SU-DHL-6 (cell line): Measurements from ENCODE around the gene PPL.

Experiments used
- H2AFZ ChIP-seq: fragments of 200-600 bp; sonication (generic); 2 replicates; pipeline ENCODE4 v1.6.1; 2014; ENCODE audit warnings: low read depth, mild to moderate bottlenecking, moderate library complexity, mixed read lengths, antibody characterized with exemption, low read length; ENCODE audit not compliant: severe bottlenecking
- H3F3A ChIP-seq: fragments of 200-600 bp; shearing (Covaris generic); 2 replicates; pipeline ENCODE4 v1.6.0; 2016; ENCODE audit warnings: antibody characterized with exemption, mild to moderate bottlenecking; ENCODE audit not compliant: insufficient read depth
- H3K27ac ChIP-seq: fragments of 200-600 bp; sonication (generic); 2 replicates; pipeline ENCODE4 v1.5.1; 2016; ENCODE audit warnings: low read depth, mild to moderate bottlenecking, low read length, moderate library complexity, mixed read lengths
- H3K27me3 ChIP-seq: fragments of 200-600 bp; sonication (generic), shearing (Covaris generic); 2 replicates; pipeline ENCODE4 v1.6.0; 2014; ENCODE audit warnings: mild to moderate bottlenecking, low read length
- H3K36me3 ChIP-seq: fragments of 200-600 bp; sonication (generic); 2 replicates; pipeline ENCODE4 v1.6.1; 2014; ENCODE audit warnings: mild to moderate bottlenecking, low read length, mixed read lengths
- H3K4me2 ChIP-seq: fragments of 300-600, 200-600 bp; shearing (Covaris generic), sonication (generic); 2 replicates; pipeline ENCODE4 v1.6.0; 2014; ENCODE audit warnings: low read length, low read depth, mild to moderate bottlenecking; ENCODE audit not compliant: poor library complexity, severe bottlenecking
- H3K4me3 ChIP-seq: fragments of 200-600 bp; sonication (generic); 2 replicates; pipeline ENCODE4 v1.5.1; 2014; ENCODE audit warnings: antibody characterized with exemption, low read length, mild to moderate bottlenecking, mixed read lengths; ENCODE audit not compliant: insufficient read depth, poor library complexity, severe bottlenecking
- H3K79me2 ChIP-seq: fragments of 200-600 bp; sonication (generic); 2 replicates; pipeline ENCODE4 v1.6.1; 2014; ENCODE audit warnings: mild to moderate bottlenecking, low read length, moderate library complexity; ENCODE audit not compliant: insufficient read depth
- H3K9ac ChIP-seq: fragments of 200-600 bp; sonication (generic); 2 replicates; pipeline ENCODE4 v1.7.0; 2014; ENCODE audit warnings: mild to moderate bottlenecking, low read length
- H3K9me2 ChIP-seq: fragments of 200-600 bp; sonication (generic); replicated peaks from 2 replicates; pipeline ENCODE4 v1.6.1; 2014; ENCODE audit warnings: low read length; ENCODE audit not compliant: insufficient read depth
- H3K9me3 ChIP-seq: fragments of 200-600 bp; sonication (generic); 2 replicates; pipeline ENCODE4 v1.6.1; 2014; ENCODE audit warnings: low read length, mixed read lengths; ENCODE audit not compliant: insufficient read depth
- H4K20me1 ChIP-seq: fragments of 200-600 bp; sonication (generic); 2 replicates; pipeline ENCODE4 v1.6.1; 2014; ENCODE audit warnings: low read depth, mild to moderate bottlenecking, antibody characterized with exemption, low read length, moderate library complexity, mixed read lengths
- CTCF ChIP-seq: fragments of 200-600 bp; sonication (generic); IDR thresholded peaks from one replicate; pipeline ENCODE4 v1.5.1; 2017; ENCODE audit warnings: antibody characterized with exemption, mild to moderate bottlenecking, low read length, moderate library complexity; ENCODE audit not compliant: insufficient read depth, poor library complexity, severe bottlenecking
- EZH2phosphoT487 ChIP-seq: fragments of 200-600 bp; sonication (generic), shearing (Covaris generic); conservative IDR thresholded peaks from 2 replicates; pipeline ENCODE4 v1.6.1; 2018; ENCODE audit warnings: mild to moderate bottlenecking, antibody characterized with exemption, low read length, moderate library complexity, mixed read lengths

Gene PPL

DNA sequence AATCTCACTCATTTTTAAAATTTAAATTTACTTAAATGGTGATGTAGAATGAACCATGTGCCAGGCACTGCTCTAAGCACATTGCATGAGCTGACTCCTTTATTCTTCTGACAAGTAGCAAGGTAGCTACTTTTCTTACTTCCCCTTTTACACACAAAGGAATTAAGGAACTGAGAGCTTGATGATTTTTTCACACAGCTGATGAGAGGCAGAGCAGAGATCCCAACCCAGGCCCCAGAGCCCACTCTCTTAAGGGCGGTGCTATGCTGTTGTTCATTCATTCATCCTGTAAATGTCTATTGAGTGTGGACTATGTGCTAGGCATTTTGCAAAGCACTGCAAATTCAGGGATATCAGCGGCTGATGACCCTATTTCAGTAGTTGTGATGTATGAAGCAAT lies 39.1 kb upstream of the PPL start:
- Histone ChIP-seq H4K20me1 (no peaks in the 10 kb centered on the region), H3K36me3 (no peaks in the 10 kb centered on the region), H3K9ac (no peak overlapping the region), H3K4me3 (no peak overlapping the region), H3F3A (no peaks in the 10 kb centered on the region), H3K9me2 (no peaks in the 10 kb centered on the region), H3K79me2 (no peaks in the 10 kb centered on the region), H2AFZ (no peak overlapping the region), H3K27me3 (no peaks in the 10 kb centered on the region), H3K4me2 (no peak overlapping the region), H3K9me3 (no peaks in the 10 kb centered on the region), H3K27ac (no peak overlapping the region)
- TF ChIP-seq EZH2phosphoT487 (no peak), CTCF (no peak)

GRCh38 chr16:4972938-4973587 lies 36.1 kb upstream of the PPL start:
- Histone ChIP-seq H2AFZ (no peak overlapping the region), H3F3A (no peaks in the 10 kb centered on the region), H3K9me2 (no peaks in the 10 kb centered on the region), H3K9ac (no peak overlapping the region), H3K27me3 (no peaks in the 10 kb centered on the region), H3K4me2 (no peak overlapping the region), H3K27ac (no peak overlapping the region), H4K20me1 (no peaks in the 10 kb centered on the region), H3K4me3 (no peak overlapping the region), H3K36me3 (no peaks in the 10 kb centered on the region), H3K79me2 (no peaks in the 10 kb centered on the region), H3K9me3 (no peaks in the 10 kb centered on the region)
- no peak for TF ChIP-seq CTCF
- TF ChIP-seq EZH2phosphoT487, result no peak

DNA sequence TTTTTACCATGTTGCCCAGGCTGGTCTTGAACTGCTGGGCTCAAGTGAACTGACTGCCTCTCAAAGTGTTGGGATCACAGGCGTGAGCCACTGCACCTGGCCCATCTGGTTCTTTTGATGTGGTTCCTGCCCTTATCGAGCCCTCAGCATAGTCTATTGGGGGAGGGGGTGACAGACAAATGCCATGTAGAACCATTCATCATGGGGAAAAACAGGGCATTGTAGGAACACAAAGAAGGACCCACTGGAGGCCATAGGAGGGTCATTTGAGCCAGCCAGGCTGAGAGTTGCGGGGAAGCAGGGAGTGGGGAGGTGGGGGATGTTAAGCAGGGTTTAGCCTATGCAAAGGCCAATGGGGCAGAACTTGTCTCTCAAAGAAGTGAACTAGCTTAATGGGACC lies 33.1 kb upstream of the PPL start:
- no peak overlapping the region for H2AFZ ChIP-seq
- H3K27me3 ChIP-seq, result no peaks in the 10 kb centered on the region
- no peaks in the 10 kb centered on the region for H3K9me2 ChIP-seq
- H3K27ac ChIP-seq, result no peak overlapping the region
- H3K79me2 ChIP-seq, result no peaks in the 10 kb centered on the region
- no peak overlapping the region for H3K9ac ChIP-seq
- H3F3A ChIP-seq, result no peaks in the 10 kb centered on the region
- no peak overlapping the region for H3K4me3 ChIP-seq
- no peaks in the 10 kb centered on the region for H3K36me3 ChIP-seq
- no peak for TF ChIP-seq EZH2phosphoT487
- no peak for TF ChIP-seq CTCF
- H3K4me2 ChIP-seq, result no peak overlapping the region
- H4K20me1 ChIP-seq, result no peaks in the 10 kb centered on the region
- no peaks in the 10 kb centered on the region for H3K9me3 ChIP-seq
